ENCODE data around the gene PGAP6.
A peak's percentile ranks its signal among the peaks of the same experiment; 100 is the strongest.
"Not testable (repeated sequence)": the region's sequence is repeated elsewhere in the genome, so short reads cannot be mapped to it uniquely, and the experiment has no call there.

Gene PGAP6

GRCh38 chr16:378113-378820 is 3.5 kb downstream of the PGAP6 start:
- not testable (repeated sequence) for DNase-seq

- no peak for DNase-seq
These were observed 4.3 kb downstream of the PGAP6 start for GRCh38 chr16:377419-377951.

GRCh38 chr16:376817-377418 is 4.9 kb downstream of the PGAP6 start:
- no peak for DNase-seq

GRCh38 chr16:375927-376816 is 5.6 kb downstream of the PGAP6 start:
- no peak for DNase-seq

- DNase-seq: no peak
These were observed 6.6 kb downstream of the PGAP6 start for GRCh38 chr16:375212-375611.

GRCh38 chr16:374616-374926 is 7.2 kb downstream of the PGAP6 start:
- DNase-seq: no peak

- DNase-seq: no peak
These were observed 7.7 kb downstream of the PGAP6 start for GRCh38 chr16:373848-374615.

GRCh38 chr16:373020-373598 is 8.7 kb downstream of the PGAP6 start:
- no peak for DNase-seq

GRCh38 chr16:372302-372983 is 9.3 kb downstream of the PGAP6 start:
- no peak for DNase-seq

GRCh38 chr16:371515-372301 is 10.1 kb downstream of the PGAP6 start:
- no peak for DNase-seq

GRCh38 chr16:370979-371514 is 10.7 kb downstream of the PGAP6 start:
- no peak for DNase-seq

GRCh38 chr16:370443-370842 is 11.3 kb downstream of the PGAP6 start, which contains the start of gene MRPL28:
TSS of gene MRPL28 (minus strand) at chr16:370538. CDS start at chr16:370218, 320 bp downstream.
- peak; percentile 89 to 99 for DNase-seq

- DNase-seq: no peak
These were observed 11.8 kb downstream of the PGAP6 start for GRCh38 chr16:369866-370436.

GRCh38 chr16:369275-369865 is 12.4 kb downstream of the PGAP6 start:
- DNase-seq: no peak

- no peak for DNase-seq
These were observed 13.2 kb downstream of the PGAP6 start for GRCh38 chr16:368388-369158.

GRCh38 chr16:367333-367903 is 14.4 kb downstream of the PGAP6 start:
- DNase-seq: no peak

GRCh38 chr16:366476-366875 is 15.3 kb downstream of the PGAP6 start:
- no peak for DNase-seq

Measured in inflammatory macrophage treated with lipopolysaccharide for 1 hour (primary cell).